Measurements from ENCODE around the gene DDX20.

Gene DDX20

GRCh38 chr1:111756124-111756513, 418 bp downstream of the DDX20 start:
- H3K4me3 ChIP-seq (ENCODE audit: insufficient read depth in 1 of 2, low read depth in 1 of 2, low read length in 2 of 2): peak overlapping the region; percentile 89 to 96
- H4K8ac ChIP-seq (ENCODE audit: low read length): peak overlapping the region; percentile 89
- H3K4me2 ChIP-seq (ENCODE audit: low read length, poor library complexity, severe bottlenecking): peak overlapping the region; percentile 83
- no peaks in the 10 kb centered on the region for H3K9me3 ChIP-seq (ENCODE audit: control insufficient read depth, low read length)
- peak overlapping the region; percentile 15 for H4K91ac ChIP-seq (ENCODE audit: low read length)
- H3K79me1 ChIP-seq (replicated peaks; ENCODE audit: low read length, poor library complexity, severe bottlenecking): peaks cover 9% of the 10 kb centered on the region
- H3K18ac ChIP-seq (ENCODE audit: low read depth in 1 of 2, low read length in 2 of 2): peak overlapping the region; percentile 94 to 98
- peak overlapping the region; percentile 97 for H2AFZ ChIP-seq (ENCODE audit: low read depth, low read length)
- no peak overlapping the region for H2BK5ac ChIP-seq (ENCODE audit: low read depth, low read length, poor library complexity, severe bottlenecking)
- H3K4me1 ChIP-seq (ENCODE audit: control insufficient read depth, insufficient read depth, low read depth, low read length): peaks cover 3% of the 10 kb centered on the region
- peaks cover 6 to 24% of the 10 kb centered on the region in 2 experiments for H3K36me3 ChIP-seq (ENCODE audit: control insufficient read depth in 1 of 2, insufficient read depth in 2 of 2, low read depth in 1 of 2, low read length in 2 of 2)
- peak overlapping the region; percentile 93 for H3K9ac ChIP-seq (ENCODE audit: low read length)
- H3K27me3 ChIP-seq (ENCODE audit: control insufficient read depth in 1 of 2, insufficient read depth in 1 of 2, low read length in 2 of 2): no peaks in the 10 kb centered on the region
- peak overlapping the region; percentile 36 to 89 for H3K4ac ChIP-seq (ENCODE audit: low read depth in 1 of 2, low read length in 2 of 2)
- no peak overlapping the region for H2BK120ac ChIP-seq (ENCODE audit: low read depth, low read length)
- H3K27ac ChIP-seq (ENCODE audit: low read length, poor library complexity, severe bottlenecking): peak overlapping the region; percentile 90
- H2BK15ac ChIP-seq (ENCODE audit: low read depth, poor library complexity, severe bottlenecking): peak overlapping the region; percentile 97
- under 1% methylated on average over 35 of the region's 35 CpGs for WGBS
- peak overlapping the region in 1 of 2 experiments; percentile 90 for H3K14ac ChIP-seq (ENCODE audit: low read length in 2 of 2)
- H2AK5ac ChIP-seq (ENCODE audit: low read length, severe bottlenecking): no peak overlapping the region
- H3K23ac ChIP-seq (ENCODE audit: low read length in 2 of 2): peak overlapping the region in 1 of 2 experiments; percentile 90
- no peak for DNase-seq
- no peak overlapping the region for H2BK12ac ChIP-seq (ENCODE audit: low read length in 2 of 2)

- H3K18ac ChIP-seq (ENCODE audit: low read depth in 1 of 2, low read length in 2 of 2): no peak overlapping the region
- H2BK12ac ChIP-seq (ENCODE audit: low read length in 2 of 2): no peak overlapping the region
- H3K23ac ChIP-seq (ENCODE audit: low read length in 2 of 2): no peak overlapping the region
- WGBS: 77% methylated on average over 1 of the region's 2 CpGs
- no peak overlapping the region for H2AFZ ChIP-seq (ENCODE audit: low read depth, low read length)
- H3K4me3 ChIP-seq (ENCODE audit: insufficient read depth in 1 of 2, low read depth in 1 of 2, low read length in 2 of 2): no peak overlapping the region
- H3K4ac ChIP-seq (ENCODE audit: low read depth in 1 of 2, low read length in 2 of 2): no peak overlapping the region
- DNase-seq: peak; percentile 50
- peaks cover 11% of the 10 kb centered on the region for H3K79me1 ChIP-seq (replicated peaks; ENCODE audit: low read length, poor library complexity, severe bottlenecking)
- peaks cover 3% of the 10 kb centered on the region for H3K4me1 ChIP-seq (ENCODE audit: control insufficient read depth, insufficient read depth, low read depth, low read length)
- H2AK5ac ChIP-seq (ENCODE audit: low read length, severe bottlenecking): no peak overlapping the region
- no peak overlapping the region for H4K91ac ChIP-seq (ENCODE audit: low read length)
- H2BK15ac ChIP-seq (ENCODE audit: low read depth, poor library complexity, severe bottlenecking): no peak overlapping the region
- no peak overlapping the region for H2BK5ac ChIP-seq (ENCODE audit: low read depth, low read length, poor library complexity, severe bottlenecking)
- H2BK120ac ChIP-seq (ENCODE audit: low read depth, low read length): no peak overlapping the region
- H3K27ac ChIP-seq (ENCODE audit: low read length, poor library complexity, severe bottlenecking): no peak overlapping the region
- H3K9me3 ChIP-seq (ENCODE audit: control insufficient read depth, low read length): no peaks in the 10 kb centered on the region
- no peak overlapping the region for H3K4me2 ChIP-seq (ENCODE audit: low read length, poor library complexity, severe bottlenecking)
- H3K27me3 ChIP-seq (ENCODE audit: control insufficient read depth in 1 of 2, insufficient read depth in 1 of 2, low read length in 2 of 2): no peaks in the 10 kb centered on the region
- H3K9ac ChIP-seq (ENCODE audit: low read length): peak overlapping the region; percentile 50
- H4K8ac ChIP-seq (ENCODE audit: low read length): no peak overlapping the region
- H3K36me3 ChIP-seq (ENCODE audit: control insufficient read depth in 1 of 2, insufficient read depth in 2 of 2, low read depth in 1 of 2, low read length in 2 of 2): peaks cover 9 to 47% of the 10 kb centered on the region in 2 experiments
- H3K14ac ChIP-seq (ENCODE audit: low read length in 2 of 2): no peak overlapping the region
These were observed 2.7 kb downstream of the DDX20 start for GRCh38 chr1:111758373-111758772.

GRCh38 chr1:111761717-111762116, 6.0 kb downstream of the DDX20 start:
- Histone ChIP-seq H2BK12ac (ENCODE audit: low read length in 2 of 2) (no peak overlapping the region), H2BK120ac (ENCODE audit: low read depth, low read length) (no peak overlapping the region), H3K27me3 (ENCODE audit: control insufficient read depth in 1 of 2, insufficient read depth in 1 of 2, low read length in 2 of 2) (no peaks in the 10 kb centered on the region), H3K4ac (ENCODE audit: low read depth in 1 of 2, low read length in 2 of 2) (no peak overlapping the region), H2AFZ (ENCODE audit: low read depth, low read length) (no peak overlapping the region), H2BK15ac (ENCODE audit: low read depth, poor library complexity, severe bottlenecking) (no peak overlapping the region), H4K91ac (ENCODE audit: low read length) (no peak overlapping the region), H2BK5ac (ENCODE audit: low read depth, low read length, poor library complexity, severe bottlenecking) (no peak overlapping the region), H3K79me1 (replicated peaks; ENCODE audit: low read length, poor library complexity, severe bottlenecking) (peaks cover 18% of the 10 kb centered on the region), H3K4me3 (ENCODE audit: insufficient read depth in 1 of 2, low read depth in 1 of 2, low read length in 2 of 2) (no peak overlapping the region), H3K9ac (ENCODE audit: low read length) (peak overlapping the region; percentile 19), H3K23ac (ENCODE audit: low read length in 2 of 2) (no peak overlapping the region), H3K36me3 (ENCODE audit: control insufficient read depth in 1 of 2, insufficient read depth in 2 of 2, low read depth in 1 of 2, low read length in 2 of 2) (peaks cover 10 to 78% of the 10 kb centered on the region in 2 experiments), H3K14ac (ENCODE audit: low read length in 2 of 2) (no peak overlapping the region), H4K8ac (ENCODE audit: low read length) (no peak overlapping the region), H3K4me1 (ENCODE audit: control insufficient read depth, insufficient read depth, low read depth, low read length) (peaks cover 3% of the 10 kb centered on the region), H2AK5ac (ENCODE audit: low read length, severe bottlenecking) (no peak overlapping the region), H3K9me3 (ENCODE audit: control insufficient read depth, low read length) (no peaks in the 10 kb centered on the region), H3K18ac (ENCODE audit: low read depth in 1 of 2, low read length in 2 of 2) (no peak overlapping the region), H3K4me2 (ENCODE audit: low read length, poor library complexity, severe bottlenecking) (no peak overlapping the region), H3K27ac (ENCODE audit: low read length, poor library complexity, severe bottlenecking) (no peak overlapping the region)
- DNase-seq: no peak
- 89% methylated on average over 1 of the region's 2 CpGs for WGBS

GRCh38 chr1:111762332-111762731, 6.6 kb downstream of the DDX20 start:
- Histone ChIP-seq H3K9me3 (ENCODE audit: control insufficient read depth, low read length) (no peaks in the 10 kb centered on the region), H2BK12ac (ENCODE audit: low read length in 2 of 2) (no peak overlapping the region), H4K91ac (ENCODE audit: low read length) (no peak overlapping the region), H2AK5ac (ENCODE audit: low read length, severe bottlenecking) (no peak overlapping the region), H2BK15ac (ENCODE audit: low read depth, poor library complexity, severe bottlenecking) (no peak overlapping the region), H3K9ac (ENCODE audit: low read length) (peak overlapping the region; percentile 19), H3K4me3 (ENCODE audit: insufficient read depth in 1 of 2, low read depth in 1 of 2, low read length in 2 of 2) (no peak overlapping the region), H3K27me3 (ENCODE audit: control insufficient read depth in 1 of 2, insufficient read depth in 1 of 2, low read length in 2 of 2) (no peaks in the 10 kb centered on the region), H3K4me1 (ENCODE audit: control insufficient read depth, insufficient read depth, low read depth, low read length) (no peaks in the 10 kb centered on the region), H2BK120ac (ENCODE audit: low read depth, low read length) (no peak overlapping the region), H3K36me3 (ENCODE audit: control insufficient read depth in 1 of 2, insufficient read depth in 2 of 2, low read depth in 1 of 2, low read length in 2 of 2) (peaks cover 10 to 84% of the 10 kb centered on the region in 2 experiments), H3K4ac (ENCODE audit: low read depth in 1 of 2, low read length in 2 of 2) (no peak overlapping the region), H3K4me2 (ENCODE audit: low read length, poor library complexity, severe bottlenecking) (no peak overlapping the region), H3K27ac (ENCODE audit: low read length, poor library complexity, severe bottlenecking) (no peak overlapping the region), H3K79me1 (replicated peaks; ENCODE audit: low read length, poor library complexity, severe bottlenecking) (peaks cover 18% of the 10 kb centered on the region), H4K8ac (ENCODE audit: low read length) (no peak overlapping the region), H2AFZ (ENCODE audit: low read depth, low read length) (no peak overlapping the region), H3K23ac (ENCODE audit: low read length in 2 of 2) (no peak overlapping the region), H3K14ac (ENCODE audit: low read length in 2 of 2) (no peak overlapping the region), H2BK5ac (ENCODE audit: low read depth, low read length, poor library complexity, severe bottlenecking) (no peak overlapping the region), H3K18ac (ENCODE audit: low read depth in 1 of 2, low read length in 2 of 2) (no peak overlapping the region)
- no peak for DNase-seq
- WGBS: 97% methylated on average over 1 of the region's 2 CpGs
